Measurements from ENCODE around the gene CCL1.

Gene CCL1

GRCh38 chr17:34386697-34387550 lies 23.9 kb upstream of the CCL1 start:
- TF ChIP-seq CTCF (IDR thresholded peaks at IDR 0.05; ENCODE audit: borderline replicate concordance, extremely low read depth, low read length, poor library complexity, severe bottlenecking): no peak
- no peak for TF ChIP-seq EZH2 (IDR thresholded peaks at IDR 0.05; ENCODE audit: borderline replicate concordance, low read depth, low read length, severe bottlenecking)
- ATAC-seq (ENCODE audit: insufficient read depth, low read depth): peak; percentile 22; the same call in 2 of the 3 replicates
- peak overlapping the region; percentile 48 for H3K9ac ChIP-seq (ENCODE audit: low read depth, low read length)
- H3K27me3 ChIP-seq (ENCODE audit: insufficient read depth, low read length, poor library complexity): no peaks in the 10 kb centered on the region
- peak overlapping the region; percentile 92 for H3K27ac ChIP-seq (ENCODE audit: low read length)
- no peak overlapping the region for H2AFZ ChIP-seq (ENCODE audit: low read depth, low read length)
- H3K36me3 ChIP-seq (ENCODE audit: insufficient read depth, low read length): no peaks in the 10 kb centered on the region
- H3K4me2 ChIP-seq (ENCODE audit: insufficient read depth, low read length): 0 out of 2 replicates have a peak overlapping the region, but pooled peaks have one; percentile 10
- DNase-seq: peak; percentile 63
- H3K79me2 ChIP-seq (ENCODE audit: insufficient read depth, low read length): no peaks in the 10 kb centered on the region
- peaks cover 90% of the 10 kb centered on the region for H3K4me1 ChIP-seq (ENCODE audit: insufficient read depth, low read length)
- H3K4me3 ChIP-seq (ENCODE audit: low read depth in 1 of 2, low read length in 2 of 2): no peak overlapping the region
- H3K9me3 ChIP-seq (ENCODE audit: insufficient read depth, low read length, severe bottlenecking): no peaks in the 10 kb centered on the region
- H4K20me1 ChIP-seq (ENCODE audit: insufficient read depth, low read length): no peaks in the 10 kb centered on the region

- Histone ChIP-seq H3K27ac (ENCODE audit: low read length) (peak overlapping the region; percentile 92), H3K36me3 (ENCODE audit: insufficient read depth, low read length) (no peaks in the 10 kb centered on the region), H3K9me3 (ENCODE audit: insufficient read depth, low read length, severe bottlenecking) (no peaks in the 10 kb centered on the region), H3K4me2 (ENCODE audit: insufficient read depth, low read length) (no peak overlapping the region), H2AFZ (ENCODE audit: low read depth, low read length) (no peak overlapping the region), H3K4me3 (ENCODE audit: low read depth in 1 of 2, low read length in 2 of 2) (no peak overlapping the region), H3K27me3 (ENCODE audit: insufficient read depth, low read length, poor library complexity) (no peaks in the 10 kb centered on the region), H4K20me1 (ENCODE audit: insufficient read depth, low read length) (no peaks in the 10 kb centered on the region), H3K79me2 (ENCODE audit: insufficient read depth, low read length) (no peaks in the 10 kb centered on the region), H3K9ac (ENCODE audit: low read depth, low read length) (peak overlapping the region; percentile 48; the same call in 1 of the 2 replicates), H3K4me1 (ENCODE audit: insufficient read depth, low read length) (peaks cover 94% of the 10 kb centered on the region)
- no peak for TF ChIP-seq CTCF (IDR thresholded peaks at IDR 0.05; ENCODE audit: borderline replicate concordance, extremely low read depth, low read length, poor library complexity, severe bottlenecking)
- TF ChIP-seq EZH2 (IDR thresholded peaks at IDR 0.05; ENCODE audit: borderline replicate concordance, low read depth, low read length, severe bottlenecking): no peak
- no peak for ATAC-seq (ENCODE audit: insufficient read depth, low read depth)
- DNase-seq: no peak
Measured at GRCh38 chr17:34386343-34386696, 23.3 kb upstream of the CCL1 start.

- DNase-seq: no peak
- Histone ChIP-seq H3K36me3 (ENCODE audit: insufficient read depth, low read length) (no peaks in the 10 kb centered on the region), H3K4me3 (ENCODE audit: low read depth in 1 of 2, low read length in 2 of 2) (no peak overlapping the region), H3K4me2 (ENCODE audit: insufficient read depth, low read length) (no peak overlapping the region), H3K9ac (ENCODE audit: low read depth, low read length) (no peak overlapping the region), H3K27ac (ENCODE audit: low read length) (peak overlapping the region; percentile 92), H3K9me3 (ENCODE audit: insufficient read depth, low read length, severe bottlenecking) (no peaks in the 10 kb centered on the region), H3K79me2 (ENCODE audit: insufficient read depth, low read length) (no peaks in the 10 kb centered on the region), H2AFZ (ENCODE audit: low read depth, low read length) (no peak overlapping the region), H3K27me3 (ENCODE audit: insufficient read depth, low read length, poor library complexity) (no peaks in the 10 kb centered on the region), H4K20me1 (ENCODE audit: insufficient read depth, low read length) (no peaks in the 10 kb centered on the region), H3K4me1 (ENCODE audit: insufficient read depth, low read length) (peaks cover 96% of the 10 kb centered on the region)
- ATAC-seq (ENCODE audit: insufficient read depth, low read depth): no peak
- TF ChIP-seq CTCF (IDR thresholded peaks at IDR 0.05; ENCODE audit: borderline replicate concordance, extremely low read depth, low read length, poor library complexity, severe bottlenecking) (no peak), EZH2 (IDR thresholded peaks at IDR 0.05; ENCODE audit: borderline replicate concordance, low read depth, low read length, severe bottlenecking) (no peak)
Measured at GRCh38 chr17:34384822-34385605, 22.0 kb upstream of the CCL1 start.

All from DND-41 (cell line).